Measurements from ENCODE around the gene COL24A1.
"Not testable (repeated sequence)": the region's sequence is repeated elsewhere in the genome, so short reads cannot be mapped to it uniquely, and the experiment has no call there.

COL24A1 gene

DNA sequence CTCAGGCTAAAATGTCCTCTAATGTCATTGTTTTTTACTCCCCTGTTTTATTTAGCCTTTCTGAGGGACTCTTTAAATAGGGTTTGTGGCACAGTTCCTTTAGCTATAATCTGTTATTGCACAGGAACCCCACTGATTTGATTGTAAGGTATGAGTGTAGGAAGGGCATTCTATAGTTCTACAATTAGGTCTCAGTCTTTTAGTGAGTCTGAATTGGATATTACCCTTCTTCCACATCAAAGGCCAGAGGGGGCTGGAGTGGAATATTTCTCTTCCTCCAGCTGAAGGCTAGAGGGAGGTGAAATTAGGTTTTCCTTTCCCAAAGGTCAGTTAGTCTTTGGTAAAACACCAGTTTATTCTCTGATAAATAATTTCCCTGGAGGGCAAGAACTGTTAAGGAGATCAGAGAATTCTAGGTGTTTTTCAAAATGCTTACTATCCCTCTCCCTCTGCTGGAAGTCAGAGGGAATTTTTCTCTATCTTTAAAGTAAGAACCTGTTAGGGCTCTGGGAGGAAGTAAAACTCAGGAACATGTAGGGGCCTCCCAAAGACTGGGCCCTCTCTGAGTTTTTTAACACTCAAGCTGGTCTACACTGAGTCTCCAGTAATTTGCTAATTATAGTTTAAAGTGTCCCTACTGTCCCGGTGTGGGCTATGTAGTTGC, 272.1 kb downstream of the COL24A1 start:
- H3K4me3 ChIP-seq (replicated peaks; ENCODE audit: low read depth, low read length): no peak overlapping the region
- TF ChIP-seq CTCF (IDR thresholded peaks at IDR 0.05; ENCODE audit: insufficient read depth, low read length, poor library complexity, severe bottlenecking): peak; percentile 16
- H3K36me3 ChIP-seq (ENCODE audit: control insufficient read depth, insufficient read depth, low read length): no peaks in the 10 kb centered on the region
- DNase-seq (ENCODE audit: extremely low read depth, insufficient read length): no peak
- H3K27me3 ChIP-seq (replicated peaks; ENCODE audit: control insufficient read depth, insufficient read depth, low read length): no peaks in the 10 kb centered on the region

DNA sequence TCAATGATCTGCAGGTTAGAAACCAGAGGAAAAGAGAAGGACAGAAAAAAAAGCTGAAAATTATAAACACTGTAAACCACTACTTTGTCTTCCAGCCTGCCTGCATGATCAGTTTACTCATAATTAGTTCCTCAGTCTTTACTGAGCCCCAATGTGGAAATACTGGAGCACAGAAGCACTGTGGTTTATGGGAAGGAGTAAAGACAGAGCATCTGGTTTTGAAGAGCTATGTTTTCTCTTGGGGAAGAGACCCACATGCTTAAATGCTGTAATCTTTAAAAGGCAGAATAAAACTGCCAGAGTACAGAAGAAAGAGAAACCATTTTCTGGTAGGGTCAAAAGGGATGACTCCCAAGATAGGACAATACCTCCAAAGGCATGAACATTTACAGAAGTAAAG, 289.4 kb downstream of the COL24A1 start:
- H3K36me3 ChIP-seq (ENCODE audit: control insufficient read depth, insufficient read depth, low read length): no peaks in the 10 kb centered on the region
- no peak overlapping the region for H3K4me3 ChIP-seq (replicated peaks; ENCODE audit: low read depth, low read length)
- no peak for TF ChIP-seq CTCF (IDR thresholded peaks at IDR 0.05; ENCODE audit: insufficient read depth, low read length, poor library complexity, severe bottlenecking)
- H3K27me3 ChIP-seq (replicated peaks; ENCODE audit: control insufficient read depth, insufficient read depth, low read length): no peaks in the 10 kb centered on the region
- DNase-seq (ENCODE audit: extremely low read depth, insufficient read length): no peak

DNA sequence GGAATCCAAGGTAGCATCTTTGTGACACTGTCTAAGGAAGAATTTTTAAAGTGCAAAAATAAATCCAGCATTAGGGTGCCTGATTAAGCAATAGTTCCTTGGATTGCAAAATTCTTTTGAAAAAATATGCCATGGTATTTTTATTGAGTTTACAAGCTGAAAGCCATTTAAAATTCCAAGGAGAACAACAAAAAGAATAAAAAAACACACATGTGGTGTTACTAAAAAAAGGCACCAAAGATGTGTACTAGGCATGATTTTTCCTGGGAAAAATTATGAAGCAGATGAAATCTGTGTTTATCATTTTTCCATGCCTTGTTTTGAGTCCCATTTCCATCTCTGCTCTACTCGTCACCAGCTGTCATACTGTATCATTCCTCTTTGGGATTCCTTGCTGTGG, 291.4 kb downstream of the COL24A1 start:
- DNase-seq (ENCODE audit: extremely low read depth, insufficient read length): no peak
- no peak for TF ChIP-seq CTCF (IDR thresholded peaks at IDR 0.05; ENCODE audit: insufficient read depth, low read length, poor library complexity, severe bottlenecking)
- no peak overlapping the region for H3K4me3 ChIP-seq (replicated peaks; ENCODE audit: low read depth, low read length)

DNA sequence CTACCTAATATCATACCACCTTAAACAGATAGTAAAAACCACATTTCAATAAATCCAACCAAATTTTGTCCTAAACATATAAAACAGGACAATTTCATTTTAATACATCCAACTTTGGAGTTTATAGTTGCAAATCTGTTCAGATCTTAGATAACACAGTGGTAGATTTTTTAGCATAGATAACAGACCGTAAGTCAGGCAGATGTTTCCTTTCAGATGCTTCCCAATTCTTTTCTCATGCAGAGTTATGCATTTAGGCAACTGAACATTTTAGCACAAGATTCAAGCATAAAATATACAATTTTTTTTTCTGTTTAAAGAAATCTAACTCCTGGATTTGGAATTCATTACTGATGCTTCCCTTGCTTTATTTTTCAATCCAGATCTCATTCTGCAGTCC, 291.8 kb downstream of the COL24A1 start:
- no peaks in the 10 kb centered on the region for H3K36me3 ChIP-seq (ENCODE audit: control insufficient read depth, insufficient read depth, low read length)
- no peak for DNase-seq (ENCODE audit: extremely low read depth, insufficient read length)
- no peak for TF ChIP-seq CTCF (IDR thresholded peaks at IDR 0.05; ENCODE audit: insufficient read depth, low read length, poor library complexity, severe bottlenecking)
- no peak overlapping the region for H3K4me3 ChIP-seq (replicated peaks; ENCODE audit: low read depth, low read length)
- no peaks in the 10 kb centered on the region for H3K27me3 ChIP-seq (replicated peaks; ENCODE audit: control insufficient read depth, insufficient read depth, low read length)

More for the DNA sequence above, 291.4 kb downstream of the COL24A1 start:
- no peaks in the 10 kb centered on the region for H3K36me3 ChIP-seq (ENCODE audit: control insufficient read depth, insufficient read depth, low read length)
- no peaks in the 10 kb centered on the region for H3K27me3 ChIP-seq (replicated peaks; ENCODE audit: control insufficient read depth, insufficient read depth, low read length)

DNA sequence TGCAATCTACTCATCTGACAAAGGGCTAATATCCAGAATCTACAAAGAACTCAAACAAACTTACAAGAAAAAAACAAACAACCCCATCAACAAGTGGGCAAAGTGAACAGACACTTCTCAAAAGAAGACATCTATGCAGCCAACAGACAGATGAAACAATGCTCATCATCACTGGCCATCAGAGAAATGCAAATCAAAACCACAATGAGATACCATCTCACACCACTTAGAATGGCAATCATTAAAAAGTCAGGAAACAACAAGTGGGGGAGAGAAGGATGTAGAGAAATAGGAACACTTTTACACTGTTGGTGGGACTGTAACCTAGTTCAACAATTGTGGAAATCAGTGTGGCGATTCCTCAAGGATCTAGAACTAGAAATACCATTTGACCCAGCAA, 292.9 kb downstream of the COL24A1 start:
- H3K27me3 ChIP-seq (replicated peaks; ENCODE audit: control insufficient read depth, insufficient read depth, low read length); DNase-seq (ENCODE audit: extremely low read depth, insufficient read length); H3K36me3 ChIP-seq (ENCODE audit: control insufficient read depth, insufficient read depth, low read length); H3K4me3 ChIP-seq (replicated peaks; ENCODE audit: low read depth, low read length): not testable (repeated sequence)

DNA sequence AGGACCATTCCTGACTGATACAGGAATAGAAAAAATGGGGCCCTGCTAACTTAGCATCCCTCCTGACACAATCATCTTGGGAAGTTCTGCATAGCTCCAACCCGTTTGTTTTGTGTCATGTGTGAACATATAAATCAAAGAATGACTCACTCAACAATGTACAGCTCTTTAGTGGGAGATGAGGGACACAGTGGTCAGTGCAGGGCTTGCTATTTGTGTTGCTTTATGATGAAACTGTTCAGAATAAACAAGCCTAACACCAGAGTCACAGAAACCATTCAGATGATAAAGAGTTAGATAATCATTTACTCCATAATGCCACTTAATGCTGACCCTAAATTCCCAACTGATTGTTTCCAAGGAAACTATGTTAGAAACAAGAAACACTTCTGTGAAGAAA, 294.1 kb downstream of the COL24A1 start:
- DNase-seq (ENCODE audit: extremely low read depth, insufficient read length): no peak
- Histone ChIP-seq H3K36me3 (ENCODE audit: control insufficient read depth, insufficient read depth, low read length) (no peaks in the 10 kb centered on the region), H3K27me3 (replicated peaks; ENCODE audit: control insufficient read depth, insufficient read depth, low read length) (no peaks in the 10 kb centered on the region), H3K4me3 (replicated peaks; ENCODE audit: low read depth, low read length) (no peak overlapping the region)
- no peak for TF ChIP-seq CTCF (IDR thresholded peaks at IDR 0.05; ENCODE audit: insufficient read depth, low read length, poor library complexity, severe bottlenecking)
